Lung (tissue), 12 donors: Measurements from ENCODE around the gene WNT11. TPM values are rescaled to one million over a fixed set of nuclear protein-coding genes. Genes with fewer than 3 reads are reported as not detected.
A peak's percentile ranks its signal among the peaks of the same experiment; 100 is the strongest.

Experiments
- ATAC-seq: fragments of 200-7000 bp; cut with Tn5 transposase; one replicate; pipeline ENCODE4 v1.9.1; 2020; ENCODE audit warnings: moderate number of reproducible peaks; ENCODE audit not compliant: insufficient read depth, low FRiP score
- DNase-seq, 3 donors: peaks; one replicate each; pipeline ENCODE4 v3.0.0-alpha.2; 2013 to 2017
- H3K27ac ChIP-seq, 2 donors: one replicate each; pipeline ENCODE4 v1.5.1; 2013; ENCODE audit warnings: mild to moderate bottlenecking in 2 of 2, moderate library complexity in 2 of 2, control low read depth in 1 of 2, inconsistent platforms in 1 of 2, low read depth in 1 of 2, low read length in 1 of 2
- H3K27me3 ChIP-seq, 3 donors: one replicate each; pipeline ENCODE4 v1.5.1; 2013; ENCODE audit warnings: low read length in 2 of 3; ENCODE audit not compliant: control insufficient read depth in 3 of 3, insufficient read depth in 3 of 3
- H3K36me3 ChIP-seq, 4 donors: one replicate each; pipeline ENCODE4 v1.5.1; 2013; ENCODE audit warnings: low read length in 4 of 4, mild to moderate bottlenecking in 1 of 4, moderate library complexity in 1 of 4; ENCODE audit not compliant: control insufficient read depth in 4 of 4, insufficient read depth in 4 of 4
- H3K4me1 ChIP-seq, 5 donors: one replicate each; pipeline ENCODE4 v1.5.1; 2013; ENCODE audit warnings: low read length in 5 of 5, mild to moderate bottlenecking in 2 of 5, moderate library complexity in 1 of 5; ENCODE audit not compliant: control insufficient read depth in 5 of 5, insufficient read depth in 5 of 5
- H3K4me3 ChIP-seq: one replicate; pipeline ENCODE4 v1.5.1; 2013; ENCODE audit warnings: mild to moderate bottlenecking, control low read depth, moderate library complexity
- H3K9ac ChIP-seq, 2 donors: one replicate each; pipeline ENCODE4 v1.5.1; 2013; ENCODE audit warnings: low read length in 2 of 2, control low read depth in 1 of 2; ENCODE audit not compliant: insufficient read depth in 1 of 2
- H3K9me3 ChIP-seq, 4 donors: one replicate each; pipeline ENCODE4 v1.5.1; 2013; ENCODE audit warnings: low read length in 3 of 4, mild to moderate bottlenecking in 1 of 4, moderate library complexity in 1 of 4; ENCODE audit not compliant: control insufficient read depth in 4 of 4, insufficient read depth in 3 of 4
- CTCF ChIP-seq: IDR thresholded peaks from 2 replicates; pipeline ENCODE4 v1.5.1; 2012; ENCODE audit warnings: mild to moderate bottlenecking; ENCODE audit errors: control extremely low read depth, extremely low read depth
- WGBS, 2 donors: extraction: QIAGEN DNeasy Blood & Tissue Kit; methylation state at CpG; one replicate each; pipeline ENCODE4 v1.1.7; 2013; 5-methylcytosine and 5-hydroxymethylcytosine counted together
- polyA plus RNA-seq, 2 donors: library from polyadenylated mRNA; stranded (reverse); fragments of 200-250 nt; gene quantifications; one replicate each; pipeline ENCODE4 v1.2.1, GENCODE V29; 2013
- total RNA-seq, 2 donors: library from RNA; depleted of rRNA in 1 of 2; stranded (reverse); fragments of >200 nt in 1 of 2; gene quantifications; one replicate each; pipeline ENCODE4 v1.2.1, GENCODE V29; 2014 to 2021
- donor health status: control.
- donor health status: control.
- donor health status: Bipolar disorder and iron deficiency.
- donor health status: healthy.
- donor health status: DM: yes; HTN: yes; CAD: no.

The WNT11 gene
- total and polyA plus RNA-seq, 4 donors: 1.5 to 31.3 (median 3.6) TPM

DNA sequence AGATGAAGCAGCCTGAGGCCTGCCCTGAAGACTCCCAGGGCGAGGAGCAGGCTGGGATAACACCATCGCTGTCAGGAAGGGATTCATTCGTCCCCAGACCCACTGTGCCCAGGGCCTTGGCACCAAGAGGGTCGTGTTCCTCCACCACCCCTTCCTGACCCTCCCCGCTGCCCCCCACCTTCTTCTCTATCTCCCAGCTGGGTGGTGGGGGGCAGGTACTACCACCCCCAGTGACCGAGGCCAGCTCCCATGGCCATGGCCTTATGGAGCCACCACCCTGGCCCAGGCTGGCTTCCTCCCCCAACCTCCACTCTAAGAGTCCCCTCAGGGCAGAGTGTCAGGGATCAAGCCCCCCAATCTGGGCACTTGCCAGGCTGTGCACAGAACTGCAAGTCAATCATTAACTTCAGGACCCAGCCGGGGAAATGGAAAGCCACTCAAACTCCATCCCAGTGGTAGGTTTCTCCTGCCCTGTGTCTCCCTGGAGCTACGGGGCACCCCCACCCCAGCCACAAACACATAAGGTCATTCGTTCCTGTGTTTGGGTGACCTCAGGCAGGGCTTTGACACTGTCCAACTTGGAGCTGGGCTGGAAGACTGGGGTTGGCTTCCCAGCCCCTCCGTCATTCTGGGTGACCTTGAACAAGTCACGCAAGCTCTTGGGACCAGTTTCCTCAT, 33.3 kb upstream of the WNT11 start:
- no peaks in the 10 kb centered on the region for H3K27me3 ChIP-seq
- ATAC-seq (no peak), DNase-seq (peak in 1 of 3 donors; percentile 39)
- H3K9me3 ChIP-seq: no peaks in the 10 kb centered on the region
- no peak overlapping the region for H3K9ac ChIP-seq
- H3K27ac ChIP-seq: no peak overlapping the region
- WGBS, 2 donors: 90 to 94% methylated on average over 11 of the region's 11 CpGs
- peaks cover 0 to 19% (median 8%) of the 10 kb centered on the region in 5 donors for H3K4me1 ChIP-seq
- no peak overlapping the region for H3K4me3 ChIP-seq
- no peak for TF ChIP-seq CTCF
- no peaks in the 10 kb centered on the region for H3K36me3 ChIP-seq

- WGBS, 2 donors: 74 to 79% methylated on average over 5 to 6 of the region's 6 CpGs
- H3K9ac ChIP-seq: no peak overlapping the region
- no peak for ATAC-seq
- no peak for DNase-seq
- H3K27me3 ChIP-seq: no peaks in the 10 kb centered on the region
- no peaks in the 10 kb centered on the region for H3K9me3 ChIP-seq
- H3K4me1 ChIP-seq: peaks cover 0 to 24% (median 11%) of the 10 kb centered on the region in 5 donors
- H3K27ac ChIP-seq: no peak overlapping the region
- no peak for TF ChIP-seq CTCF
- no peaks in the 10 kb centered on the region for H3K36me3 ChIP-seq
- H3K4me3 ChIP-seq: no peak overlapping the region
These were observed 32.2 kb upstream of the WNT11 start for GRCh38 chr11:76238551-76238950.

DNA sequence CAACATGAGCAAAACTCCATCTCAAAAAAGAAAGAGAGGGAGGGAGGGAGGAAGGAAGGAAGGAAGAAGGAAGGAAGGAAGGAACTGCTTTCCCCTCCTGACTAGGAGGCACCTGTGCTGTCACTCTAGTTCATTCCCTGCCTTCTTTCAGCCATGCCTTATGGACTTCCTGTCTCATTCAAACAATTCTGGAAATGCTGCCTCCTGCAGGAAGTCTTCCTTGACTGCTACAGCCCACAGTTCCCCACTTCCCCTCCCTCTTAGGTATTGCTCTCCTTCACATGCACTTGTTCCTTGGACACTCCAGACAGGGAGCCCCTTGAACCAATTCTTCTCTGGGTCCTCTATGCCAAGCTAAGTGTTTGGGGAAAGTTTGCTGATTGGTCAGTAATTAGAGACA, 31.6 kb upstream of the WNT11 start:
- ATAC-seq: no peak
- no peak overlapping the region for H3K27ac ChIP-seq

More for the DNA sequence above, 31.6 kb upstream of the WNT11 start:
- Histone ChIP-seq H3K4me3 (no peak overlapping the region), H3K36me3 (no peaks in the 10 kb centered on the region), H3K4me1 (peaks cover 0 to 18% (median 9%) of the 10 kb centered on the region in 5 donors), H3K27me3 (no peaks in the 10 kb centered on the region), H3K9me3 (no peaks in the 10 kb centered on the region), H3K9ac (no peak overlapping the region)
- TF ChIP-seq CTCF: no peak
- DNase-seq: no peak
